CMK (cell line): ENCODE measurements around the gene LIMS2.

ENCODE experiments used
- DNase-seq: peaks from one replicate; pipeline ENCODE4 v3.0.0-alpha.2; 2010; ENCODE audit warnings: low read depth

Gene LIMS2

GRCh38 chr2:127633556-127634065 is 41.7 kb downstream of the LIMS2 start:
- no peak for DNase-seq

- no peak for DNase-seq
Observed at GRCh38 chr2:127632592-127633489, 42.5 kb downstream of the LIMS2 start.

- no peak for DNase-seq
Observed at GRCh38 chr2:127631997-127632581, 43.2 kb downstream of the LIMS2 start.

GRCh38 chr2:127631541-127631996 is 43.8 kb downstream of the LIMS2 start:
- no peak for DNase-seq

- no peak for DNase-seq
Observed at GRCh38 chr2:127630864-127631540, 44.3 kb downstream of the LIMS2 start.

GRCh38 chr2:127630096-127630863 is 45.0 kb downstream of the LIMS2 start:
- DNase-seq: no peak

- no peak for DNase-seq
Observed at GRCh38 chr2:127629637-127630036, 45.7 kb downstream of the LIMS2 start.

GRCh38 chr2:127628767-127629614 is 46.3 kb downstream of the LIMS2 start:
- DNase-seq: no peak

- no peak for DNase-seq
Observed at GRCh38 chr2:127627740-127628571, 47.4 kb downstream of the LIMS2 start.

GRCh38 chr2:127626917-127627739 is 48.2 kb downstream of the LIMS2 start:
- no peak for DNase-seq

- no peak for DNase-seq
Observed at GRCh38 chr2:127626175-127626574, 49.2 kb downstream of the LIMS2 start.

GRCh38 chr2:127625572-127625951 is 49.8 kb downstream of the LIMS2 start:
- DNase-seq: no peak

GRCh38 chr2:127624756-127625571 is 50.4 kb downstream of the LIMS2 start:
- no peak for DNase-seq

GRCh38 chr2:127624320-127624755 is 51.0 kb downstream of the LIMS2 start:
- DNase-seq: no peak

GRCh38 chr2:127623388-127624319 is 51.7 kb downstream of the LIMS2 start:
- no peak for DNase-seq

- no peak for DNase-seq
Observed at GRCh38 chr2:127622561-127623387, 52.6 kb downstream of the LIMS2 start.
